ENCODE results near the gene PRKCB. TPM values are rescaled to one million over a fixed set of nuclear protein-coding genes. Genes with fewer than 3 reads are reported as not detected.

PRKCB gene
- total and polyA plus RNA-seq, 3 donors from 2014 or later, result 25.5 to 49.7 (median 26.6) TPM

- no peak overlapping the region for H3K27ac ChIP-seq
- DNase-seq, result no peak
- TF ChIP-seq CTCF (IDR thresholded peaks at IDR 0.05), result no peak
- no peak for TF ChIP-seq POLR2A (IDR thresholded peaks at IDR 0.05)
- no peaks in the 10 kb centered on the region for H3K9me3 ChIP-seq
- H3K4me1 ChIP-seq, result no peaks in the 10 kb centered on the region
- no peaks in the 10 kb centered on the region for H3K36me3 ChIP-seq (ENCODE audit: low read depth, missing control alignments)
- intact Hi-C loops (cut with DNase I; ENCODE audit: low total_unique reads), result no loop called here
- 70 to 83% methylated on average over 5 of the region's 5 CpGs for WGBS, 2 donors
- H3K4me3 ChIP-seq, result no peak overlapping the region
- H3K27me3 ChIP-seq, result no peaks in the 10 kb centered on the region
These were observed 215.3 kb downstream of the PRKCB start for GRCh38 chr16:24051125-24051524.

GRCh38 chr16:24052329-24053098 is 216.7 kb downstream of the PRKCB start:
- no peak for TF ChIP-seq POLR2A (IDR thresholded peaks at IDR 0.05)
- no peak for TF ChIP-seq CTCF (IDR thresholded peaks at IDR 0.05)
- 74 to 86% methylated on average over 9 of the region's 9 CpGs for WGBS, 2 donors
- Histone ChIP-seq H3K9me3 (no peaks in the 10 kb centered on the region), H3K27me3 (no peaks in the 10 kb centered on the region), H3K4me3 (no peak overlapping the region), H3K36me3 (ENCODE audit: low read depth, missing control alignments) (no peaks in the 10 kb centered on the region), H3K27ac (no peak overlapping the region), H3K4me1 (no peaks in the 10 kb centered on the region)
- intact Hi-C loops (cut with DNase I; ENCODE audit: low total_unique reads), result no loop called here
- DNase-seq, result no peak

GRCh38 chr16:24053099-24053946 is 217.5 kb downstream of the PRKCB start:
- intact Hi-C loops (cut with DNase I; ENCODE audit: low total_unique reads), result no loop called here
- TF ChIP-seq CTCF (IDR thresholded peaks at IDR 0.05) (no peak), POLR2A (IDR thresholded peaks at IDR 0.05) (no peak)
- no peaks in the 10 kb centered on the region for H3K4me1 ChIP-seq
- no peak overlapping the region for H3K4me3 ChIP-seq
- 86 to 91% methylated on average over 8 of the region's 8 CpGs for WGBS, 2 donors
- H3K36me3 ChIP-seq (ENCODE audit: low read depth, missing control alignments), result no peaks in the 10 kb centered on the region
- no peak for DNase-seq
- no peaks in the 10 kb centered on the region for H3K9me3 ChIP-seq
- H3K27me3 ChIP-seq, result no peaks in the 10 kb centered on the region
- H3K27ac ChIP-seq, result no peak overlapping the region

GRCh38 chr16:24054741-24055491 is 219.1 kb downstream of the PRKCB start:
- DNase-seq, result no peak
- Histone ChIP-seq H3K9me3 (no peaks in the 10 kb centered on the region), H3K4me1 (no peaks in the 10 kb centered on the region), H3K4me3 (no peak overlapping the region), H3K36me3 (ENCODE audit: low read depth, missing control alignments) (no peaks in the 10 kb centered on the region), H3K27me3 (no peaks in the 10 kb centered on the region), H3K27ac (no peak overlapping the region)
- TF ChIP-seq POLR2A (IDR thresholded peaks at IDR 0.05), result no peak
- no peak for TF ChIP-seq CTCF (IDR thresholded peaks at IDR 0.05)
- intact Hi-C loops (cut with DNase I; ENCODE audit: low total_unique reads), result no loop called here
- 65 to 72% methylated on average over 10 to 12 of the region's 12 CpGs for whole genome bisulfite sequencing, 2 donors

Data from testis (tissue), 3 donors.